Activated naive CD4-positive, alpha-beta T cell treated with anti-CD3 and anti-CD28 coated beads, Interleukin-2, amount 50 U/mL, for 72 hours (primary cell): ENCODE results near the gene KCNB1. TPM values are rescaled to one million over a fixed set of nuclear protein-coding genes. Genes with fewer than 3 reads are reported as not detected.

Experiments
- ATAC-seq, 2 donors: fragments of 150-1000 bp; cut with Tn5 transposase; 2 replicates each; pipeline ENCODE4 v1.10.0; 2021; ENCODE audit warnings: mild to moderate bottlenecking in 2 of 2, moderate library complexity in 2 of 2
- DNase-seq, 2 donors: peaks; one replicate each; pipeline ENCODE4 v3.0.0; 2021 to 2022; ENCODE audit warnings: low spot score in 2 of 2
- H3K27ac Mint-ChIP-seq, 2 donors: one replicate each; pipeline ENCODE4 v1.8.0; 2022; ENCODE audit warnings: mild to moderate bottlenecking in 2 of 2, mixed read lengths in 2 of 2
- H3K36me3 Mint-ChIP-seq, 2 donors: one replicate each; pipeline ENCODE4 v1.8.0; 2022; ENCODE audit warnings: mixed read lengths in 2 of 2
- H3K9me3 Mint-ChIP-seq, 2 donors: one replicate each; pipeline ENCODE4 v1.8.0; 2022; ENCODE audit warnings: mixed read lengths in 2 of 2
- total RNA-seq, 2 donors: library from RNA; stranded (reverse); gene quantifications; one replicate each; pipeline ENCODE4 v1.2.3, GENCODE V29; 2022

KCNB1 gene
- total RNA-seq, 2 donors from 2014 or later, result not detected

DNA sequence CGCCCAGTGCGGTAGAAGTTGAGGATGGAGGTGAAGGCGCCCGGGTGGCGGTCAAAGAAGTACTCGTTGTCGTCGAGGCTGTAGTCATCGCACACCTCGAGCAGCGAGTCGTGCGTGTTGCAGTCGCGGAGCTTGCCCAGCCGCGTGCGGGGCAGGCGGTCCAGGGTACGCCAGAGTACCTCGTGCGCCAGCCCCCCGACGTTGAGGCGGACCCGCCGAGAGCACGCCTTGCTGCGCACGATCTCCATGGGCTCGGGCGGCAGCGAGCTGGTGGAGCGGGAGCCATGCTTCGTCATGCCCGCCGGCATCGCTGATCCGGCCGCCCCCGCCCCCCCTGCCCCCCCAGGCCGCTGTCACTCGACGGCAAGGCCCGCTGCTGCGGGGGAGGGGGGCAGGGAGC is 295 bp downstream of the KCNB1 start:
- no peaks in the 10 kb centered on the region for H3K9me3 Mint-ChIP-seq
- no peaks in the 10 kb centered on the region for H3K36me3 Mint-ChIP-seq
- DNase-seq (no peak), ATAC-seq (no peak)
- no peak overlapping the region for H3K27ac Mint-ChIP-seq

DNA sequence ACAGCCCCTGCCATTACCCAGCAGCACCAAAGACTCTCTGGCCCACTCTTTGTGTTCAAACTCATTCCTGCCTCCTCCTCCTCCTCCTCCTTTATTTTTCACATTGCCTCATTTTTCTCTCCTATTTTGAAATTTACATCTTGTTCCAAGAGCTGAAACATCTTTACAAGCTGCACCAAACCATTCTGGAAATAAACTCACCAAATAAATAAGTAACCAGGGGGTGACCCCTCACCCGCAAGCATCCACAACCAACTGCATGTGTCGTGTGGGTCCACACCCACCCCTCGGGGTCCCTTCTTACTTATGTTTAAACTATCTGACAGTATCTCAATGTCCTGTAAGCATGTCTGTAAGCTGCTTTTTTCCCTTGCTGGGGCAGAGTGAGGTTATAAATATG is 1.4 kb downstream of the KCNB1 start:
- Mint-ChIP-seq H3K36me3 (no peaks in the 10 kb centered on the region), H3K27ac (no peak overlapping the region), H3K9me3 (no peaks in the 10 kb centered on the region)
- DNase-seq, result no peak
- no peak for ATAC-seq

DNA sequence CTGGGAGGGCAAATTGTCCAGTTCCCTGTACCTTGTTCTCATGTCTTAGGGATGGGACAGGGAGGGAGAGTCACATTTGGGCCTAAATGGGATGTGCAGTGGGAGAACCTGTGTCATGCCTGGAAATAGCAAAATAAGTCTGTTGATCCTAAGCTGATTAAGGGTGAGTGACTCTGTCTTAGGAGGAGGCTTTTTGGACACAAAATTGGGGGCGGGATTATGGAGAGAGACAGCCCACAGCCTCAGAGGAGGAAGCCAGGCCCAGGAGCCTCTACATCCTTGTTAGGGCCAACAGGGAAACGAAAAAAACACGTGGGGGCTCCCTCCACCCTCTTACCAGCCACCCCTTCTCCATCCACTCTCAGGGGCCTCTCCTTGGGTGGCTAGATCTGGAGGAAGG is 2.2 kb downstream of the KCNB1 start:
- Mint-ChIP-seq H3K27ac (no peak overlapping the region), H3K9me3 (no peaks in the 10 kb centered on the region), H3K36me3 (no peaks in the 10 kb centered on the region)
- no peak for ATAC-seq
- DNase-seq, result no peak

DNA sequence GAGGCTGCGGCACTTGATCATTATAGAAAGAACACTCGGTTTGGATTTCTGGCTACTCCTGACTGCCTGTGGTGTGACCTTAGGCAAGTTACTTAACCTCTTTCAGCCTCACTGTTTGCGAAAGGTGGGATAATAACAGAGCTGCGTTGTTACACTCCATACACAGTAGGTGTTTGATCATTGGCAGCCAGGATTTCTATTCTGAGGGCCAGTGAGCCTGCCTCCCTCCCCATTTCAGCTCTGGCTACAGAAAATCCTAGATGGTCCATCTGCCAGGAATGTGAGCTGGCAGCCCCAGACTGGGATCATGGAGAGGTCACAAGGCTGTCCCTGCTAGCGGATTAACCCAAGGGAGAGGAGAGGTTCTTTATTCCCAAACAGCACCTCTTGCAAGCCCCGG is 2.7 kb downstream of the KCNB1 start:
- Mint-ChIP-seq H3K27ac (no peak overlapping the region), H3K36me3 (no peaks in the 10 kb centered on the region), H3K9me3 (no peaks in the 10 kb centered on the region)
- DNase-seq (no peak), ATAC-seq (no peak)

DNA sequence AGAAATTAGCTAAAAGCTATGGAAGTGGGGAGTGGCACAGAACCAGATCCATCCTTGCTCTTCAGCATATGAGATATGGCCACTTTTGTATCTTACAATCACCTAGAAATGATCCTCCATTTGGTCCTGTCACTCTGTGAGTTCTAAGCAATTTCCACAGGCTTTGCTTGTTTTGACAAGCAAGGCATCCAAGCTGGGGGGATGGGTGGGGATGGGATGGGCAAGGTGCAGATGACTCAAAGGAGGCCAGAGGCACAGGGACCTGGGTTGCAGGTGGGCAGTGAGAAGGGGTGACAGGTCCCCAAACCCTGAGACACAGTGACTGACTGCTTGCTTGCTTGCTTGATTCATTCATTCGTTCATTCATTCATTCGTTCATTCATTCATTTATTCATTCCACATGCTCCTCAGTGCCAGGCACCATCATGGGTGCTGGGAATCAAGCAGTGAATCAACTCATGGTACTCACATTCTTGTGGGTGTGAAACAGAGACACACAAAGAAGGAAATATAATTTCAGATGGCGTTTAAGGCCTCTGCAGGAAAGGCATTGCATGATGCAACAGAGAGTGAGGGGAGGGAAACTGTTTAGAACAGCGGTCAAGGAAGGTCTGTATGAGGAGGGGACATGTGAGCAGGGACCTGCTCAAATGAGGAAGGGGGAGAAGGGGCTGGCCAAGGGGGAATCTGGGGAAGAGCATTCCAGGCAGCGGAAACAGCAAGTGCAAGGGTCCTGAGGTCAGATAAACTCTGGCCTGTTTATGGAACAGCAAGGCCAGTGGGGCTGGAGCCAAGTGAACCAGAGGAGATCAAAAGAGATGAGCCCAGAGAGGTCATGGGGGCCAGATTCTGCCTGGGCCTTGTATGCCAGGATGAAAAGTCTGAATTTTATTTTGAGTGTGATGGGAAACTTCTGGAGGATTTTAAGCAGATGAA is 3.4 kb downstream of the KCNB1 start:
- ATAC-seq (no peak), DNase-seq (no peak)
- no peak overlapping the region for H3K27ac Mint-ChIP-seq
- H3K36me3 Mint-ChIP-seq, result no peaks in the 10 kb centered on the region
- no peaks in the 10 kb centered on the region for H3K9me3 Mint-ChIP-seq

DNA sequence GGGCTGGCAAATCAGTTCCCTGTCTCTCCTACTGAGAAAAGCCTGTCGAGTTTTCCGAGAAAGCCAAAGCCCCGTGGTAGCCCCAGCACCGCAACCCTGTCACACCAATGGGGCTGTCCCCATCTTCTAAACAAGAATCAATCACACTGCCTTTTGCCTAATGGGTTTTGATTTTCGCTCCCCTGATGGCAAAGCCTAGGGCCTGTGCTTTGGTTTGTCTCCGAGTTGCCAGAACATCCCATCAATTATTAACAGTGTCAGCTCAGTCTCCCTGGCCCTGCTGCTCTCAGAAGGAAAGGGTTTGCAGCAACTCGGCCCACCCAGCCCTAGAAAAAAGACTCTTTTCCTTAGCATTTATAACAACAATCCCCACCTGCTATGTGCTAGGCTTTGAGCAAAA is 4.2 kb downstream of the KCNB1 start:
- H3K9me3 Mint-ChIP-seq, result no peaks in the 10 kb centered on the region
- no peak overlapping the region for H3K27ac Mint-ChIP-seq
- no peak for ATAC-seq
- no peak for DNase-seq
- H3K36me3 Mint-ChIP-seq, result no peaks in the 10 kb centered on the region

DNA sequence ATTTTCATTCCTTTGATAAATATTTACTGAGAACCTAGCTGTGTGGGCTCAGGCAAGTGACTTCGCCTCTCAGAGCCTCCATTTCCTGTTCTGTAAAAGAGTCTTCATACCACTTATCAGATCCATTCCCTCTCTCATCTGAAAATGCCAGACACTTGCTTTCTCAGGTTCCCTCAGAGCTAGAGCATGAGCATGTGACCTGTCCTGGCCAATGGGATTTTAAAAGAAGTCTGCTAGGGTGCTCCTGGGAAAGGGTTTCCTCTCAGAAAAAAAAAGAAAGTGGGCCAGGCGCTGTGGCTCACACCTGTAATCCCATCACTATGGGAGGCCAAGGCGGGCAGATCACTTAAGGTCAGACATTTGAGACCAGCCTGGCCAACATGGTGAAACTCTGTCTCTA is 5.3 kb downstream of the KCNB1 start:
- Mint-ChIP-seq H3K9me3 (no peaks in the 10 kb centered on the region), H3K27ac (no peak overlapping the region), H3K36me3 (no peaks in the 10 kb centered on the region)
- DNase-seq, result no peak
- no peak for ATAC-seq

DNA sequence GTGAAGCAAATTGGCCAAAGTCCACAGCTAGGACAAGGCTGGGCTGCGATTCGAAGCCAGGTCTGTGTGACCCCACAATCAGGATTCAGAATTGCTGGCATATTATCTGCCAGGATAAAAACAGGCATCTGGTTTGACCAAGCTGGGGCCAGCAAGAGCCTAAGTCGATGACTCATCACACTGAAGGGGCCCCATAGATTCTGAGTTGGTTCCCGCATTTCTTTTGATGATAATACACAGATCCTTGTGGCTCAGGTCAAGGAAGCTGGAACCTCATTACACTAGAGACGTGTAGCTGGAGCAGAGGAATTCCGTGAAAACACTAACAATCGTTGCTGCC is 6.5 kb downstream of the KCNB1 start:
- DNase-seq (no peak), ATAC-seq (no peak)
- Mint-ChIP-seq H3K9me3 (no peaks in the 10 kb centered on the region), H3K27ac (no peak overlapping the region), H3K36me3 (no peaks in the 10 kb centered on the region)

DNA sequence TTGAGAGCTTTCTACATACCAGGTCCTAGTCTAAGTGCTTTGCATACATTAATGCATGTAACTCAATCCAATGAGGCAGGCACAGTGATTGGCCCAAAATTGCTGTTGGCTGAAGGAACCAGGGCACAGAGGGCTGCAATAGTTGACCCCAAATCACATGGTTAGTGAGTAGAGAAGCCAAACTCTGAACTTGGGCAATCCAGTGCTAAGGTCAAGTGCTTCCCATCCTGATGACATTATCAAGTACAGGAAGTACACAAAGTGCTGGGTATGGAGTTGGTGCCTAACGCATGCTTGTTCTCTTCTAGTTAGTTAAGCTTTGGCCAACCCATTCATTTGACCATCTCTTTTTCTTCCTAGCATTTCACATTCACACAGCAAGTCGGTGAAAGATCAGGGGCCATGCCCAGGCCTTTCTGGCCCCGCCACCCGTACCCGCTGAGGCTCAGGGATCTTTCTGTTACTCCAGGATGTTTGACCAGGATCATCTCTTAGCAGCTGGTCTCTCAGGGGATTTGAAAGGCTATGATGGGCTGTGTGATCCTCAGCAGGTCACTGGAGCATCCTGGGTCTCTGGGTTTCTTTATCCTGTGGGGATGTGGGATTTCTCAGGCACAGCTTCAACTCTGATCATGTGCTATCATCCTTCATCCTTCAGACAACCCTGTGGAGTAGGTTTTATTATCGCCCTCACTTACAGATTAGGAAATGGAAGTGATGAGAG is 7.0 kb downstream of the KCNB1 start:
- no peak overlapping the region for H3K27ac Mint-ChIP-seq
- H3K36me3 Mint-ChIP-seq, result no peaks in the 10 kb centered on the region
- ATAC-seq (no peak), DNase-seq (no peak)
- H3K9me3 Mint-ChIP-seq, result no peaks in the 10 kb centered on the region

DNA sequence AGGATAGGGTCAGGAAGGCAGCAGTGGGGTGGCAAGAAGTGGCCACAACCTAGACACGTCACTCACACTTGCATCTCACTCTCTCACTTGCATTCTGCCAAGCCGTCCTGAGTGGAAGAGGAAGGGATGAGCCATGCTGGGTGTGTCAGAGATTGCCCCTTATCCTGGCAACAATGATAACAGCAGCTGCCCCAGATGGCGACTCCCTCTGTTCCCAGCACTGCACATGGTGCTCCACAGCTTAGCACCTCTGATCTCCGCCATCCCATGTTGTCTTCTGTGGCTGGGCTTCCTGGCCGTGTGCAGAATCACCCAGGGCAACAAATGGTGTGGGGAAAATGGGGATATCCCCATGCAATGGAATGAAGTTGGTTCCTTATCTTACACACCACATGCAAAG is 11.1 kb downstream of the KCNB1 start:
- no peak overlapping the region for H3K27ac Mint-ChIP-seq
- H3K9me3 Mint-ChIP-seq, result peaks cover 0 to 4% of the 10 kb centered on the region in 2 donors
- ATAC-seq, result no peak
- H3K36me3 Mint-ChIP-seq, result no peaks in the 10 kb centered on the region
- DNase-seq, result no peak

DNA sequence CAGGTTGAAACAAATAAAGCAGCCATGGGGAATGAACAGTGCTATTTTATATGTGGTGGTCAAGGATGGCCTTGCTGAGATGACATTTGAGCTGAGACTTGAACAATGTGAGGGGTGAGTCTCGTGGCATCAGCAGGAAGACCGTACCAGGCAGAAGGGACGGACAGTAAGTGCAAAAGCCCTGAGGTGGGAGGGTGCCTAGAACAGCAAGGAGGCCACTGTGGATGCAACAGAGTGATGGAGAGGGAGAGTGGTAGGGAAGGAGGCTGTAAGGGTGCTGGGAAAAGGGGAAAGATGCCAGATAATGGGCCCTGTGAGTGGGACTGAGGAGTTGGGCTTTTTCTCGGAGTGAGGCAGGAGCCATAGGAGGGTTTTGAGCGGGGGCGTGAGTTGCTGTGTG is 11.5 kb downstream of the KCNB1 start:
- H3K9me3 Mint-ChIP-seq, result peaks cover 0 to 4% of the 10 kb centered on the region in 2 donors
- DNase-seq (no peak), ATAC-seq (no peak)
- H3K36me3 Mint-ChIP-seq, result no peaks in the 10 kb centered on the region
- no peak overlapping the region for H3K27ac Mint-ChIP-seq

DNA sequence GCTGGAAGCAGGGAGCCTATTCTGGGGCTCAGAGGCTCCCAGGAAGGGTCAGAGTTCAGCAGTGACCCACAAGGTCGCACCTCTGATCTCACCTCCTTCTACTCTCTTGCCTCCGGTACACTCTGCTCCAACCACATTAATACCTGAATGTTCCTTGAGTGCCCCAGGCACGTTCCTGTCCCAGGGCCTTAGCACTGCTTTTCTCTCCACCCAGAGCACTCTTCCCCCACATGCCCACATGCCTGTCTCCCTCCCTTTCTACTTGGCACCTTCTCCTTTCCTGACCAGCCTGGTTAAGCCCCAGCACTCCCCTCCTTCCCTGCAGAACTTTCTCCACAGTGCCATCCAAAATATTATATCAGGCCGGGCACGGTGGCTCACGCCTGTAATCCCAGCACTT is 13.4 kb downstream of the KCNB1 start:
- DNase-seq, result no peak
- no peak for ATAC-seq
- peaks cover 0 to 4% of the 10 kb centered on the region in 2 donors for H3K9me3 Mint-ChIP-seq
- no peaks in the 10 kb centered on the region for H3K36me3 Mint-ChIP-seq
- no peak overlapping the region for H3K27ac Mint-ChIP-seq

DNA sequence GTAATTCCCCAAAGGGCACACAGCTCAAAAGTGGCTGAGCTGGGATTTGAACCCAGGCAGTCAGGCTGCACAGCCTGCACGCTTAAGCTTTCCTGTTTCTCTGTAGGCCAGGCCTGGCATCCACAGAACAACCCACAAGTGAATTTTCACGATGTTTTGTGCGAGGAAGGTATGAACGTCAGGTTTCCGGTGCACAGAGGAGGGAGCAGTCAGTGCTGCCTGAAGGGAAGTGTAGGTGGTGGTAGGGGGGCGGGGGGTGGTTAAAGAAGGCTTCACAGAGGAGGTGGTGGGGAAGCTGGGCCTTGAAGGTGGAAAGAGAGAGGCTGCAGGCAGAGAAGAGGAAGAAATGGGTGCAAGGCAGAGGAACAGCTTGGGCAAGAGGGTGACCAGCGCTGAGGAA is 14.1 kb downstream of the KCNB1 start:
- Mint-ChIP-seq H3K36me3 (no peaks in the 10 kb centered on the region), H3K27ac (no peak overlapping the region)
- ATAC-seq, result no peak

DNA sequence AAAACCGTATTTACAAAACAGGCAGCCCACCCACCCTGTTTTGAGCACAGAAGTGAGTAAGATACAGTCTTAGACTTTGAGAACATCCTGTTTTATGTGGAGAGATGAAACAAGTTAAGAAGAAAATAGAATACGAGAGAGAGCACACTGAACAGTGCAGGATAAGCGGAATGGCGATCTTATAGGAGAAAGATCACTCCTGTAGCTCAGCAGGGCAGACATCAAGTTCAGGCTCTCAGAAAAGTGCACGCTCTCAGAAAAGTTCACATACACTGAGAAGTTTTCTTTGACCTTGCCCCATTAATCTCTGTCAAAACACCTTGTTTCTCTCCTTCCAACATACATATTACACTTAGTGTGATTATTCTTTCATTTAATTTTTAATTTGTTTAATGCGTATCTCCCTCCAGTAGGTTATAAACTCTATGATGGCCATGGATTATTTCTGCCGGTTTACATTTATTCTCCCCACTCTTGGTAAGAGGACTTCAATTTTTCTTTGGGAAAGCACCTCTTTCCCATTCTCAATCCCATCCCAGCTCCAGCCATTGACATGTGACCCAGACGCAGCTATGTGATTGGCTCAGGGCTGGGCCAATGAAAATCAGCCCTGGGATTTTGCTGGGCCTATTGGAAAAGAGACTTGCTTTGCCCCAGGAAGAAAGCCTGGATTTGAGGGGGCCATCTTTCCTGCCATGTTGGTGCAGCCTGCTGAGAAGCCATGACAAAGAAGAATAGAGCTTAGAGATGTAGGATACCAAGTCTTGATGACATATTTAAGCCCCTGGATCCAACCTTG is 16.2 kb downstream of the KCNB1 start:
- DNase-seq (no peak), ATAC-seq (no peak)
- H3K36me3 Mint-ChIP-seq, result no peaks in the 10 kb centered on the region
- H3K9me3 Mint-ChIP-seq, result peaks cover 0 to 4% of the 10 kb centered on the region in 2 donors
- H3K27ac Mint-ChIP-seq, result peak overlapping the region in 1 of 2 donors; percentile 17

More for the DNA sequence above, 14.1 kb downstream of the KCNB1 start:
- DNase-seq, result no peak
- peaks cover 0 to 4% of the 10 kb centered on the region in 2 donors for H3K9me3 Mint-ChIP-seq

DNA sequence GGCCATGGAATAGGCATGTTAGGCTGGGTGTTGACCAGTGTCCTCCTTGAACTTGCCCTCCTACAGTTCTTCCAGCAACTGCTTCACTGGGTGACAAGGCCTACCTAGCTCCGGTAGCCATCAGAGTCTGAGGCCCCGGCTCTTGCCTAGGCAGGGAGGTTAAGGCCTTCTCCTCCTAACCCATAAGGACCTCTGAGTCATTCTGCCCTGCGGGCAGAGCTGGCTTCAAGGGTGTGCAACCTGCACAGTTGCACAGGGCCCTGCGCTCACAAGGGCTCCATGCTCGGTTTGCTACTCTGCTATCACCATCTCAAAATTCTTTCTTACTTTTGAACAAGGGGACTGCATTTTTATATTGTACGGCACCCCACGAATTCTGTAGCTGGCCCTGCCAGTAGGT is 17.9 kb downstream of the KCNB1 start:
- no peaks in the 10 kb centered on the region for H3K36me3 Mint-ChIP-seq
- DNase-seq (no peak), ATAC-seq (no peak)
- H3K27ac Mint-ChIP-seq, result no peak overlapping the region
- peaks cover 0 to 4% of the 10 kb centered on the region in 2 donors for H3K9me3 Mint-ChIP-seq

DNA sequence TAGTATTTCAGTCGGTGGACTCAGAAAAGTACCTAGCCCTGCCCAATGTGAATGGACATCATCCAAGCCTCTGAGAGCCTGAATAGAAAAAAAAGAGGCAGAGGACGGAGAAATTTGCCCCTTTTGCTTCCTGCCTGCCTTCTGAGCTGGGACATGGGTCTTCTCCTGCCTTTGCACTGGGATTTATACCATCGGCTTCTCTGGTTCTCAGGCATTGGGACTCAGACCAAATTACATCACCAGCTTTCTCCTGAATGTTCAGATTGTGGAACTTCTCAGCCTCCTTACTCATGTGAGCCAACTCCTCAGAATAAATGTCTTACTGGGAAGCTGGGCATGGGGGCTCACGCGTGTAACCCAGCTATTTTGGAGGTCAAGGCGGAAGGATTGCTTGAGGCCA is 19.8 kb downstream of the KCNB1 start:
- DNase-seq (no peak), ATAC-seq (no peak)
- peaks cover 0 to 4% of the 10 kb centered on the region in 2 donors for H3K9me3 Mint-ChIP-seq
- no peak overlapping the region for H3K27ac Mint-ChIP-seq
- H3K36me3 Mint-ChIP-seq, result no peaks in the 10 kb centered on the region
